Measurements from ENCODE around the gene KRT34. TPM values are rescaled to one million over a fixed set of nuclear protein-coding genes. Genes with fewer than 3 reads are reported as not detected.

KRT34 gene
- total RNA-seq, 1 donor, result 11.2 TPM

- no peaks in the 10 kb centered on the region for H4K20me1 ChIP-seq (ENCODE audit: insufficient read depth, low read length)
- peak overlapping the region; percentile 60 for H2AFZ ChIP-seq (ENCODE audit: low read length)
- H3K36me3 ChIP-seq (ENCODE audit: insufficient read depth, low read length), result no peaks in the 10 kb centered on the region
- H3K4me1 ChIP-seq (ENCODE audit: insufficient read depth, low read length), result no peaks in the 10 kb centered on the region
- H3K27me3 ChIP-seq (ENCODE audit: insufficient read depth, low read length), result no peaks in the 10 kb centered on the region
- no peak overlapping the region for H3K27ac ChIP-seq (ENCODE audit: low read depth, low read length)
- H3K9me3 ChIP-seq (ENCODE audit: low read depth, low read length), result peaks cover 1% of the 10 kb centered on the region
- no peaks in the 10 kb centered on the region for H3K79me2 ChIP-seq (ENCODE audit: insufficient read depth, low read length)
- no peak overlapping the region for H3K4me2 ChIP-seq (ENCODE audit: insufficient read depth, low read length)
- DNase-seq (ENCODE audit: insufficient read length, low spot score, missing footprints), result no peak
- H3K4me3 ChIP-seq (ENCODE audit: insufficient read depth, low read length), result no peak overlapping the region
- no peak for TF ChIP-seq CTCF (IDR thresholded peaks at IDR 0.05; ENCODE audit: extremely low read depth, low read depth, low read length)
Observed at GRCh38 chr17:41339571-41340172, 42.4 kb downstream of the KRT34 start.

GRCh38 chr17:41338961-41339485, 43.1 kb downstream of the KRT34 start:
- H3K27me3 ChIP-seq (ENCODE audit: insufficient read depth, low read length), result no peaks in the 10 kb centered on the region
- H3K9me3 ChIP-seq (ENCODE audit: low read depth, low read length), result peaks cover 1% of the 10 kb centered on the region
- no peak overlapping the region for H3K4me3 ChIP-seq (ENCODE audit: insufficient read depth, low read length)
- no peak for TF ChIP-seq CTCF (IDR thresholded peaks at IDR 0.05; ENCODE audit: extremely low read depth, low read depth, low read length)
- DNase-seq (ENCODE audit: insufficient read length, low spot score, missing footprints), result no peak
- H3K4me2 ChIP-seq (ENCODE audit: insufficient read depth, low read length), result no peak overlapping the region
- no peaks in the 10 kb centered on the region for H3K4me1 ChIP-seq (ENCODE audit: insufficient read depth, low read length)
- H3K36me3 ChIP-seq (ENCODE audit: insufficient read depth, low read length), result no peaks in the 10 kb centered on the region
- H3K79me2 ChIP-seq (ENCODE audit: insufficient read depth, low read length), result no peaks in the 10 kb centered on the region
- no peaks in the 10 kb centered on the region for H4K20me1 ChIP-seq (ENCODE audit: insufficient read depth, low read length)
- H2AFZ ChIP-seq (ENCODE audit: low read length), result no peak overlapping the region
- H3K27ac ChIP-seq (ENCODE audit: low read depth, low read length), result no peak overlapping the region

DNA sequence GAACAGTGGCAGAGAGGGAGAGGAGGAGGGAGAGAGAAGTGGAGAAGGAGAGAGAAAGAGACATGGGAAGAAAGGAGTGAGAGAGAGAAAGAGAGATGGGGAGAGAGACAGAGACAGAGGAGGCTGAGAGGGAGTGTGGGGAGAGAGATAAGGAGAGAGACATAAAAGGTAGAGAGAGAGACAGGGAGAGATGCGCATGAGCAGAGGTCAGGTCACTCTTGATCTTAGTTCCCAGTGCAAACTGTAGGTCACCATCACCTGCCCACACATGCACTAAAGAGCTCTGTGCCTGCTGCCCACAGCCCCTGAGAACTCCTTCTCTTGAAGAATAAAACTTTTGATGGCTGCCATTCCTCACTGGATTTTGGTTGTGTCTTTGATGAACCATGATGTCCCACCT, 46.4 kb downstream of the KRT34 start:
- Histone ChIP-seq H3K79me2 (ENCODE audit: insufficient read depth, low read length) (no peaks in the 10 kb centered on the region), H3K4me3 (ENCODE audit: insufficient read depth, low read length) (no peak overlapping the region), H3K4me1 (ENCODE audit: insufficient read depth, low read length) (no peaks in the 10 kb centered on the region), H3K27ac (ENCODE audit: low read depth, low read length) (no peak overlapping the region), H3K9me3 (ENCODE audit: low read depth, low read length) (no peaks in the 10 kb centered on the region), H2AFZ (ENCODE audit: low read length) (no peak overlapping the region), H4K20me1 (ENCODE audit: insufficient read depth, low read length) (no peaks in the 10 kb centered on the region), H3K27me3 (ENCODE audit: insufficient read depth, low read length) (no peaks in the 10 kb centered on the region), H3K4me2 (ENCODE audit: insufficient read depth, low read length) (no peak overlapping the region), H3K36me3 (ENCODE audit: insufficient read depth, low read length) (no peaks in the 10 kb centered on the region)
- no peak for TF ChIP-seq CTCF (IDR thresholded peaks at IDR 0.05; ENCODE audit: extremely low read depth, low read depth, low read length)
- no peak for DNase-seq (ENCODE audit: insufficient read length, low spot score, missing footprints)

DNA sequence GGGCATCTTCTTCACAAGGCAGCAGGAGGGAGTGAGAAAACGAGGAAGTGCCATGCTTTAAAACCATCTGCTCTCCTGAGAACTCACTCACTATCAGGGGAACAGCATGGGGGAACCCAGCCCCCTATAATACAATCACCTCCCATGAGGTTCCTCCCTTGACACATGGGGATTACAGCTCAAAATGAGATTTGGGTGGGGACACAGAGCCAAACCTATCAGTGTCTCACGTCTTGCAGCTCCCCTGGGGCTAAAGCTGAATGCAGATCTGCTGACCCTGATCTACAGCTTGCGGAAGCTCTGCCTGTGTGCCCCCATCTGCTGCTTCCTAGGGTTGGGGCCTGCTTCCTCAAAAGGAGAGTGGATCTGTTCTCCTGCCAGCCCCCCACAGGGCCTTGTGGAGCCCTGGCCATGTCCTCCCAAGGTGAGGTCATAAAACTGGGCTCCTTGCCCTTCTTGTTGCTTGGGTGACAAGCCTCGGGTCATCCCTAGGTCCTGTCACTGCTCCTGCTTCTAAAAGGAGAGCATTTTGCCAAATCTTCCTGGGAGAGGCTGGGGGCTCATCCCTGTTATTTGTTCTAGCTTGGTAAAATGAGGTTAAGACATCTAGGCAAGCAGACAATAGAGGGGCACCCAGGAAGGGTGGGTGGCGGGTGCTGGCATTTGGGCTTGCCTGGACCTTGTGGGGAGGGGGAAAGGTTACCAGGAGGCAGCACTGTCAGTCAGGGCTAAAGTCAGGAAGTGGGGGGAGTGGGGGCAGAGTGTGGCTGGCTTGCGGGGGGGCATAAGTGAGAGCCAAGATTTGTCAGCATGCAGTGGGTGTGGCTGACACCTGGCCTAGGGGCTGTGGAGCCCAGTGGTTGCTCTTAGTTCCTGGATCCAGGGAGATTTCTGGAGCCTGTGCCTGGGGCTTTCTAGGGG, 47.5 kb downstream of the KRT34 start:
- no peaks in the 10 kb centered on the region for H3K4me1 ChIP-seq (ENCODE audit: insufficient read depth, low read length)
- no peak overlapping the region for H3K4me2 ChIP-seq (ENCODE audit: insufficient read depth, low read length)
- no peaks in the 10 kb centered on the region for H4K20me1 ChIP-seq (ENCODE audit: insufficient read depth, low read length)
- no peaks in the 10 kb centered on the region for H3K27me3 ChIP-seq (ENCODE audit: insufficient read depth, low read length)
- TF ChIP-seq CTCF (IDR thresholded peaks at IDR 0.05; ENCODE audit: extremely low read depth, low read depth, low read length), result no peak
- no peaks in the 10 kb centered on the region for H3K79me2 ChIP-seq (ENCODE audit: insufficient read depth, low read length)
- no peaks in the 10 kb centered on the region for H3K36me3 ChIP-seq (ENCODE audit: insufficient read depth, low read length)
- H3K4me3 ChIP-seq (ENCODE audit: insufficient read depth, low read length), result no peak overlapping the region
- no peak for DNase-seq (ENCODE audit: insufficient read length, low spot score, missing footprints)
- no peak overlapping the region for H3K27ac ChIP-seq (ENCODE audit: low read depth, low read length)
- no peaks in the 10 kb centered on the region for H3K9me3 ChIP-seq (ENCODE audit: low read depth, low read length)
- no peak overlapping the region for H2AFZ ChIP-seq (ENCODE audit: low read length)

Measured in osteoblast (primary cell).